Activated CD4-positive, alpha-beta T cell treated with anti-CD3 and anti-CD28 coated beads, Interleukin-2, amount 50 U/mL, for 1 hour (primary cell): ENCODE data around the gene NTM.
"Not testable (repeated sequence)": the region's sequence is repeated elsewhere in the genome, so short reads cannot be mapped to it uniquely, and the experiment has no call there.

Experiments used
- DNase-seq: peaks from one replicate; pipeline ENCODE4 v3.0.0-alpha.2; 2020

NTM gene

DNA sequence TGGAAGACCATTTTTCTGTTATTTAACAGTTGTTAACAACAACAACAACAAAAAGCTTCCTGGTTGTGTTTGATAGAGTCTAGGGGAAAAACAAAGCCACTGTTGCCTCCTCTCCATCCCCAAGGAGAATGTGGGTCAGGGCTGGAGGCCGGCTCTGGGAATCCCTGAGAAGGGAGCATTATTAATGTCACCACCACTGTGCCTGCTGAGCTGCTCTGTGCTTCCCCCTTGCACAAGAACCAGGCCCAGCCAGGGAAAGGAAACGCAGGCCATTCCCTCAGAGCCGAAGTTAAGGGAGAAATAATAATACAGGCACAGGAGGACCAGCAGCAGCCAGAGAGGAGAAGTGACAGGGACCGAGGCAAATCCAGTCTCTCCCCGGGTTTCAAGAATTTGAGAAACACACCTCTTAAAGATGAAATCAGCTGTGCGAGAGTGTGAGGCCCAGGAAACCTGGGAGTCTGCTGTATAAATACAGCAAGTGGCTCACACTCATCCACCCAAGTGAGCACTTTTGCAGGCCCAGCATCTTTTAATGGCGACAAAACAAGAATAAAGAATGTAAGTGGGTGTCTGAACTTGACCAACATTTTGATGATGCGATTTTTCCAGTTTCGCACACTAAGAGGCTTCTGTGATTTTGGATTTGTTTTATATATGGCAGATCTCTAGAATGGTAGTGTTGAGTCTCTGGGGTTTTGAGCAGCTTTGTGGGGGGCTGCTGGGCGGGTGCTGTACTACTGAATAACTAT, 539.2 kb downstream of the NTM start:
- DNase-seq, result no peak

DNA sequence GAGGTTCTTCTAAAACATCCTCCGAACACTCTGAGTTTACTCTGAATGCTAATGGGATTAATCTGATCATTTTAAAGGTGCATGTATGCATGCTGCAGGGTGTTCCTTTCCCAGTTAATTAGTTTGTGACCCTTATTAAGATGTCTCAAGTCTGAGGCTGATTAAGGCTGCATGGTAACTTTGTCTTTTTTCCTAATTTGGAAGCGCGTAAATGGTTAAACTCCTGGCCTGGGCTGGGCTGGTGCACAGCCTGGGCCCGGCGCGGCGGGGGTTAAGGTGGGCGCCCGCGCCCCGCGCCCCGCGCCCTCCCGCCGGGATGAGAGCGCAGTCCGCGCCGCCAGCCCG, 539.7 kb downstream of the NTM start:
- DNase-seq, result no peak

DNA sequence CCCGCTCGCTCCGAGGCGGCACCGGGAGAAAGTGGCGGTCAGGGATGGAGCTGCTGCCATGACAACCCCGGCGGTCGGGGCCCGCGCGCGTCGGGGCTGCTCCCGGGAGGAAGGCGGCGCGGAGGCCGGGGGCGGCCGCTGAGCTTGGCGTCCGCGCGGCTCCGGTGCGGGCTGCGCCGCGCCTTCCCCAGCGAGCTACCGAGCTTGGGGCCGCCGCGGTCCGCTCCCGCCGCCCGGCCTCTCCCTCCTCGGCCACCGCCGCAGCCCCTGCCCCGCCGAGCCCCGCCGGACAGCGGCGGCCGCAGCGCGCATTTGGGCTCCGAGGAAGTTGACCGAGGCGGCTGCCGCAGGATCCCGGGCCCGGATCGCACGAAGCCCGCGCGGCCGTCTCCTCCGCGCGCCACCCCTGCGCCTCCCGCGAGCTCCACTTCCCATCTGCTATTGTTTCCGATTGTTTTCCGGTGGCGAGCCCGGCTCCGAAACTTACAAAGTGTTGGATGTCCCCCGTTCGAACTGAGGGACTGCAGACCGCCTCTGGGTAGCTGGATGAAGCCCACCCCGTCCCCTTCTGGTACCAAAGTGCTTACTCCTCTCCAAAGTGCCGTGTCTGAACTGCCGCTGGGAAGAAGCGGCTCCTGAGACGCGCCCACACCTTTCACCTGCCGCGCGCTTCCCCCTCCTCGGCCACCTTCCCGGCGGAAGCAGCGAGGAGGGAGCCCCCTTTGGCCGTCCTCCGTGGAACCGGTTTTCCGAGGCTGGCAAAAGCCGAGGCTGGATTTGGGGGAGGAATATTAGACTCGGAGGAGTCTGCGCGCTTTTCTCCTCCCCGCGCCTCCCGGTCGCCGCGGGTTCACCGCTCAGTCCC, 540.3 kb downstream of the NTM start:
- DNase-seq, result no peak

DNA sequence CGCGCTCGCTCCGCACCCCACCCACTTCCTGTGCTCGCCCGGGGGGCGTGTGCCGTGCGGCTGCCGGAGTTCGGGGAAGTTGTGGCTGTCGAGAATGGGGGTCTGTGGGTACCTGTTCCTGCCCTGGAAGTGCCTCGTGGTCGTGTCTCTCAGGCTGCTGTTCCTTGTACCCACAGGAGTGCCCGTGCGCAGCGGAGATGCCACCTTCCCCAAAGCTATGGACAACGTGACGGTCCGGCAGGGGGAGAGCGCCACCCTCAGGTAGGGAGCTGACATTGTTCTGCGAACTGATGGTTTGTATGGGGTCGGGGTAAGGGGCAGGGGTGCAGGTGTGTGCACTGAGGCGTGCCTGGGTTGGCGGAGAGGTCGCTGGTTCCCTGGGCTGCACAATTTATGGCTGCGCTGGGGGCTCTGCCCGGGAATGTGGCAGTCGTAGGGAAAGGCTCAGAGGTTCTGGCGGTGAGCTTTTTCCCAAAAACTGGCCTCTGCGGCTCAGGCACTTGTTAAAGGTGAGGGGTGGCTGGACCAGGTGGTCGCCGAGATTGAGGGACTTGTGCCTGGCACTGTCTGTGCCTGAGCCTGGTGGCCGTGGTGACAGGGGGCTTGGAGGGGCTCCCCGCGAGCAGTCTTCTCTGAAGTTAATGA, 541.1 kb downstream of the NTM start:
- DNase-seq, result not testable (repeated sequence)

DNA sequence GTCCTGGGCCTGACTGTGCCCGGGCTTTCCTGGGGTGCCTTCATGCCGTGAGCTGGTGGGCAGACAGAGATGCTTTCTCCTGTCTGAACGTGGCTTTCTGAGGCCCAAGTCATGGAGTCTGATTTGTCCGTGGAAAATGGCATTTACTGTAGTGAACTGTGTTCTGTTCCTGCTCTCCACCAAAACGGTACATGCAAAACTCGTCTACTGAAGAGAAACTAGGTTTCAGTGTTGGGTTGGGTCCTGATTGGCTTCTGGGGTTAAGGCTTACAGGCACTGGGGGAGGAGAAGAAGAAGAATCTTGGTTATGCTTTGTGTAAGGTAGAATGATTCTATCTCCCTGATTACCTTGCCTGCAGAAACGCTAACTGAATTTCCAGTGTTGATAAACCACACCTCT, 541.7 kb downstream of the NTM start:
- DNase-seq, result no peak

DNA sequence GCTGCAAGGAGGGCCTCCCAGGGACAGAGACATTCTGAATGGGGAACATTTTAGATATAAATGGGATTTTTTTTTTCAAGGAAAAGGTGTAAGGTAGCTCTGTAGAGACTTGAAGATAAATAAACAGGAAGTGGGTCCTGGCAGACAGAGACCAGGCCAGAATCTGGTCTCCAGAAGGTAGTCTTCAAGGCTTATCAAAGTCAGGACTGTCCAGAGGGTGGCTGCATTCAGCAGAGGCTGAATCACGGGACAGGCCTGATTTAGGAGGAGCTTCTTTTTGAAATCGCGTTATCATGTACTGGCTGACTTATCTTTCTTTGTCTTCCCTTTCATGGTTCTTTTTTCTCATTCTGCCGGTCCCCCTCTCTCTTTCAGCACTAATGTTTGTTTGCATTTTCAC, 542.9 kb downstream of the NTM start:
- DNase-seq, result no peak

DNA sequence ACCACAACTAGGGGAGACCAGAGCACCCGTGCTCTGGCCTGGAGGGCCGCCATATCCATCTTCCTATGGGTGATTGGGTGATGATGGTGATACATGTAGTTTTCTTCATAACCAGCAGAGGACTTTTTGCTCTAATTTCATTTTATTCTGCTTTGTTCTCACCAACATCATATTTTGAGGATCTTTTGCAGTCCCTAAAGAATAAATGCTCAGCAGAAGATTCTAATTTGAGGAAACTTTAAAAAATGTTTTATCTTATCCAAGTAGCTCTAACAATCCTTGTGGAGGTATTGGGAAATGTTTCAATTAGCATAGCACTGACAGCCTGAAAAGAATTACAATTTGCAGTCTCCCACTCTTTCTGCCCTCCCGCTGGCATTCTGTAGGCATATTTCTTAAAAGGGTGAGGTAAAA, 544.0 kb downstream of the NTM start:
- DNase-seq, result no peak

DNA sequence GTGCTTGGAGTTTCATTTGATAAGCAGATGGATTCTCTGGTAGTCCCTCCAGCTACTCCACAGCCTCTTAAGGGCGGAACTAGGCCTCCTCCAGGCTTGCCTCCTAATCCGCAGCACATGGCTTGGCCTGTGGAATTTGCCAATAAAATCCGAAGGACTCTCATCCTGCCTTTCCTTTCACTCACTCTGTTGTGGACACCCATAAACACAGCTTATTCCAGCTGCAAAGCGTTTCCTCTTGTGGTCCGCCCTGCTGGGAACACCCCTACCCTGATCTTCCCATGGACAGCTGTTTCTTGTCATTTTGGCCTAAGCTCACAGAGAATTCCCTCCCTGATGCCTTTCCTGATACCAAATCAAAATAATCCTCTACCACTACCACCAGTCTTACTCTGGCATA, 546.2 kb downstream of the NTM start:
- DNase-seq, result no peak

DNA sequence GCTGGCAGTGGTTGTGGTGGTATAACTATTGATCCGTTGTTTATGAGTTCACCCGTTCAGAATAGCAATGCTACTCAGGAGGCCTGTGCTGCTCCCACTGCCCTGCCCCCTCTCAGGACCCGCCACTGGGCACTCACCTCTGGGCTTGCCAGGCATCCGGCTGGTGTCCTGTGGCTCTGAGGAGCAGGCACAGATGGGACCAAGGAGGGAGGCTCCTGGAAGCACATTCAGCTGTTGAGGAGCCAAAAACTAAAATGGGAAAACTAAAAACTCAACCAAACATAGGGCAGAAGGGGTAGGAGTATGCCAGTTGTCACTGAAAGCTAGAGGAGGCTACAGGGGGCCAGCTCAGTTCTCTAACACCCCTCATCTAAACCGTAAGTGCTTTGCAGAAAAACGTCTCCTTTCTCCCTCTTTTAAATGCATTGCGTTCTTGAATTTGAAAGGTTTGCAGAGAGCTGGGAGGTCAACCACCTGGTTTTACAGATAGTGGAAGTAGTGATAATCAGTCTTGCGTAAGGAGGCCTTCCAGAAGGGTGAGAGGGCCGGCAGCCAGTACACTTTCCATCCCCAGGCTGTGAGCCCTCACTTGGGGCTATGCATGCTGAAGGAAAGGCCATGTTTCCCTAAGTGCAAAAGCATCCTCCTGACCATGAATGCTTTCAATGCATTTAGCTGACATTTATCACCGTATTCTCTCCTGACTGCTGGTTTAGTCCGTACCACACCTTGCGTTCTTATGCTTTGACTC, 547.4 kb downstream of the NTM start:
- no peak for DNase-seq

DNA sequence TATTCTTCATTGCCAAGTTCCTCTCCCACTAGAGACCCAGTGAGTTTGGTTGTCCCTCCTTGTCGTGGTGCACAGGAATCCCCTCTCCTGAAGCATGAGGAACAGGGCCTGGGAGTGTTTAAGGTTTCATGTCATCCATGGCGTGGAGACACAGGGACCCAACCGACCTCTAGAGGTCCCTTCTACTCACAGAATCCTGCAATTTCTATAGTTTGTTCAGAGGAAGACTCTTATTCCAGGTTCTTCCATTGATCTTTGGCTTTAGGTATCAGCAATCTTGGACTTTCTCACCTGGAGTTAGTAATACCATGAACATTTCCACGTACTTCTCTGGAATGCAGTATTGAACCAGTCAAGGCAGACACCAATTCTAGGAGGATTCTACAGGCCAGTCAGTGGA, 548.2 kb downstream of the NTM start:
- DNase-seq, result no peak

DNA sequence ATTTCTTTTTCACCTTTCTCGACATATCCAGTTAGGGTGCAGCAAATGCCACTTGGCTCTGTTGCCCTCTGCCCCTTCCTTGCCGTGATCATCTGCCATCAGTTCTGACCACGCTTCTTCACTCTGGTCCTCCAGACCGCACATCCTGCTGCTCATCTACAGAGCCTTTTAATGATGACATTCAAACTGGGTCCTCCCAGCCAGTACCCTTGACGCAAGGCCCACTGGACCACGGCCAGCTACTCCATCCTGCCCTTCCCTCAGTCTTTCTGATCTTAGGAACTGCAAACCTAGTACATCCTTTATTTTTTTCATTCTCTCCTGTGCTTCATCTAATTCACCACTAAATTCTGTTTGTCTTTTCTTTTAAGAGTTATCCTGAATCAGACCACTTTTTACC, 551.8 kb downstream of the NTM start:
- no peak for DNase-seq

DNA sequence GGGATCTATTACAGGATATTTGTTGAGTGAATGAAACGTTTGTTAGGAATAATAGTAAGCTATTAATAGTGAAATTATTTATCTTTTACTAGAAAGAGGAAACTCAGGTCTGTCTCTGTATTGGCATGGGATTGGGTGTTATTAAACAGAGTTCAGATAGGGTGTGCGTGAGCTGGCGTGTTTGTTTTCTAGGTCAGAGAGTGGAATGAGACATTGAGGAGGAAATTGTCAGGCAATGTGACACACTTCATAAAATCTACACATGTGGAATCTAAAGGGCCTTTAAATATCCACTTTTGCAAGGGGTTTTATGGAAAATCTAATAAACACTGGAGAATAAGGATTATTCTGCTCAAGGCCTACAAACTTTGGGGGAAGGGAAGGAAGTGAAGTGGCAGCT, 552.9 kb downstream of the NTM start:
- no peak for DNase-seq

DNA sequence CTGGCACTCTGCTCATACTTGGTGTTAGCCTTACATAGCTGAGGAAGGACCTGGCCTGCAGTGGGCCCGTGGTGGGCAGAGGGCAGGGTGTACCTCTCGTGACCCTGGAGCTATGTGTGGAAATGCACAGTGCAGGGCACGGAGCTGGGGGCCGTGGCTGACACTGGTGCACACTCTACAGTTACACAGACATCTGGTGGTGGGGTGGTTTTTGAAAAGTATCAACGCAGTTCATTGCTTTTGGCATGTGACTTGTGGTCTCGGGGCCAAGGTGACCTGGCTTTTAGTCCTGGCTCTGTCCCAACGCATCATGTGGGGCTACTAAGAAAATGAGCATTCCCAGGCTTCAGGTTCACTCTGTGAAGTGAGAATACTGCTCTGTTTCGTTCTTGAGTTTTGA, 553.6 kb downstream of the NTM start:
- DNase-seq, result no peak

DNA sequence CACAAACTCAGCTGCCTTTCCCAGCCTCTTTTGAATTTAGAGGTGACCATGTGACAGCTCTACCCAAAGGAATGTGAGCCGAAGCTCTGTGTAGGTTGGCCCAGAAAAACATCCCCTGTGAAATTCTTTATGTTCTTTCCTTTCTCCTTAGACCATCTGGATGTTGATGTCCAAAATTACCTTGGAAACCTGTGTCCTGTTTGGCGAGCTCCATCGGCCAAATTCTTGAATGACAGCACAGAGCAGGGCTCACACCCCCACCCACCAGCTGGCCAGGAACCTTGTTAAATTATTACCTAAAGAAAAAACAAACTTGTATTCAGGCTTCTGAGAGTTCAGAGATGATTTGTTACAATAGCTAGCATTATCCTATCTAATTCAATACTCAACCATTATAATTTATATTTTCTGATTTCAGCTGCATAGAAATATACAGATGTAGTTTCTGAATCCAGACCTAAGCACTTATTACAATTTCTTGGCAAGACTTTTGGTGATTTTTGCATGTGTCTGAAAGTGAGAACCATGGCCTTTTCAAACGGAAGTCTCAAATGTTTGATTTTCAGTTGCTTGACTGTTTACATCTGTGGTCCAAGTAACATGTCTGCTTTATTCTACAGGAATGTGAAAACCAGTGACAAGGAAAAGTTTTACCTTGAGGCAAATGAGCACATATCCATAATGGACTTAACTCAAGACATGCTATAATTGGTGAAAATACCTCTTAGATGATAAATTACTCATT, 554.2 kb downstream of the NTM start:
- DNase-seq, result no peak

DNA sequence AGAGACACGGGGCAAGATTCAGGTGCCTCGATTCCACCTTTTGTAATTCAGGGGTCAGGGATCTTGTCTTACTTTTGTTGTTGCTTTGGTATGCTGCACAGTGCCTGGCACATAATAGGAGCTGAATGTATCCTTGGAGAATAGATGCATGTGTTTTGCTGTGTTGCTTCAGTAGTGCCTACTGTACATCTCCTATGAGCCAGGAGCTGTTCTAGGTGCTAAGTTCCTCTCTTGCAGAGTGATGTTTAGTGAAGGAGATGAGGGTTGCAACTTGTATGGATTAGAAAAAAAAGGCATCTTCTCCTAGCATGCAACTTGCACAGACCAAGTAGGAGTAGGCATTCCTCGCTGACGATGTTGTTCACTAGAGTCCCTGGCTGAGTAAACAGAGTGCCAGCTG, 555.4 kb downstream of the NTM start:
- no peak for DNase-seq

DNA sequence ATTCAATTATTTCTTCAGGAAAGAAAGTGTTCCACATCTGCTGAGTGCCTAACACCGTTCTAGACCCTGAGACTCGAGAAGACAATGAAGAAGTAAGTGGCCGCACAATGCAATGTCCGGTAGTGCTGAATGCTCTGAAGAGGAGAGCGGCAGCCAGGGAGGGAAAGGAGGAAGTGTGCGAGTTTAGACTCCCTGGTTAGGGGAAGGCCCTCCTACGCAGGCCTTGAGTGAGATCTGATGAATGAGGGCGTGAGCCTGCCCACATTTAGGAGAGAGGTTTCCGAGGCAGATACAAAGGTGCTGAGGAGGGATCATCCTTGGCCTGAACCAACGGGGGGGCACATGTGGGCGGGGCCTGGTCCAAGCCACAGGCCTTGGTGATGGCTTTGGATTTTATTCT, 558.6 kb downstream of the NTM start:
- no peak for DNase-seq

DNA sequence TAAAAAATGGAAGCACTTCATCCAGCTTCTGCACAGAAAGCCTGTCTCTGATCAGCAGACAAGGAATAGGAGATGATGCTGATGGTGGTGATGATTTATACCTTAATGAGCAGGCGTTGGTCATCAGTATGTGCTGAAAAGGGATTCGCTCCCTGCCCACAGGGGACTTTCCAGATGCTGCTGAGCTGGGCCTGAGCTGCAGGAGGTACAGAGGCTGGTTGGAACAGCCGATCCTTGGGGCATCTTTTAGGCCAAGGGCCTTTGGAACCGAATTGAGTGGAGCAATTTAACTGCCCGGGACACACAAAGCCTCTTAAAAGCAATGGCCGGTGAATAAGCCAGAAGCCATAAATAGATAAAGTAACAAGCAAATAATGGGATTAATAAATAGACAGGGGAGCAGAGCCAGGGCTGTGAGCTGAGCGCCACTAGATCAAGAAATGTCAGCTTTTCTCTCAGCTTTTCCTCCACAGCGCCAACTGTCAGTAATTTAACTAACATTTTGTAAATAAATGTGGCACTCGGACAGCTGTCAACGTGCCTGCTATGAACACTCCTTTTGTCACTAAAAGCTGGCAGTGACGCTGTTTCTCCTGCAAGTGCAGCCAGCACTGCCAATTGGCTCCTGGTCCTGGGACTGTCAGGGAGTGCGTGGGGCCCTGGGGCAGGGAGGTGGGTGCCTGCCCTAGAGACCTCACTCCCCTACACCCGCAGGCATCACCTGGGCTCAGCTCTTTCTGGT, 562.3 kb downstream of the NTM start:
- DNase-seq, result no peak

DNA sequence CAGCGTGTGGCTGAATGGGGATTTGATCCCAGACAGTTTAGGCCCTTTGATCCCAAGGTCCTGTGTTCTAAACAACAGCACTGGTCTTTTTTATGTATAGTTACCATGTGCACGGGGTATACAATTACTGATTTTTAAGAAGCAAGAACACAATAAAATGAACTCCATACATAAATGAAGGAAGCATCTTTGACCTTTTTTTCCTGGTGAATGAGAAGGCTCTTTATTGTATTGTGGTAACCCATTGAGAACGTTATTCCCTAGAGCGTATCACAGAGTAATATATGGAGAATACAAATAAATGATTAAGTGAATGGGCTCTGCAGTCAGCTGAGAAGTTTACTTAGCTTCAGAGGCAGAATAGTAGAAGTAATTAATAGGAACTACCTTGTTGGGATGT, 563.6 kb downstream of the NTM start:
- DNase-seq, result no peak

DNA sequence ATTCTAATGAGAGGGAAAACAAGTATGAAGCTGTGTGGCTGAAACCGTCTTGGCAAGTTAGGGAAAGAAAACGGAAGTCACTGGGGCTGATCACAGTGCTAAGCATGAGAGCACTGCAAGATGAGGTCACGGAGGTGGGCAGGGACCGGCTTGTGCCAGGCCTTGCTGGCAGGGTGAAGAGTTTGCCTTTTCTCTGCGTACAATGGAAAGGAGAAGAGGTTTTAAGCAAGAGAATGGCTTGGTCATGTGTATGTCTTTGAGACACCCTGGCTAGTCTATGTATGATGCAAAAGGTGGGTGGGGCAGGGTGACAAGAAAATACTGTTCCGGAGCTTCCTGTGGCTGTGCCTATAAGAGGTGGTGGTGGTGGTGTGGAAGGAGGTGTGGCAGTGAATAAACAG, 567.9 kb downstream of the NTM start:
- no peak for DNase-seq

DNA sequence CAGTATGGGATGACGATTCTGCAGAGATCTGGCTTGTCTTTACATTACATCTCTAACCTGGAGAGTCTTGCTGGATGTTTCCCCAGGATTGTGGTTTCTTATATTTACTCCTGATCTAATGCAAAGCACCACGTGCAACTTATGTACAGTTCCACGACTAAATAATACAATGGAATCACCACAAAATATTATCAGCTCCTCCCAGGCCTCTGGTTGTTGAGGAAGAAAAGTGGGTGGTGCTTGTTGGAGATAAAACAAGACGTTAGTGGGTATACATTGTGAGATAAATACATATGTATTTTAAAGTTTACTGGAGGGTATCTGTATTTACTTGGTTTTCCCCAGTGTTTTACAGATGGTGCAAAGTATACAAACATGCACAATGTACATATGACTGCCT, 569.7 kb downstream of the NTM start:
- no peak for DNase-seq

DNA sequence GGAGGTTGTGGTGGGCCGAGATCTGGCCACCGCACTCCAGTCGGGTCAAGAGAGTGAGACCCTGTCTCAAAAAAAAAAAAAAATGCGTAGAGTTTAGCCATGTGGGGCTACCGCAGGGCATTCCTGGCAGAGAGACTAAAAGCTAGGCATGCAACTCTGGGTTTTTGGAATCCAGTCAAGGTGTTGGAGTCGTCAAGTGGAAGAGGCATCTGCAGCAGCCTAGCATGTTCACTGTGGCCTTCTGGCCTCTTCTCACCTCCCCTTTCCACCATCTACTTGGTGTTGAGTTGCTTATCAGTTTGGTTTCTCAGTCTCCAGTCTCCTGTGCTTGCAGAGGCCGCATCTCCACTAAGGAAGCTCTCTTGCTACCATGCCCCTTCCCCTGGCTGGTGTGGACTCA, 572.5 kb downstream of the NTM start:
- DNase-seq, result no peak

DNA sequence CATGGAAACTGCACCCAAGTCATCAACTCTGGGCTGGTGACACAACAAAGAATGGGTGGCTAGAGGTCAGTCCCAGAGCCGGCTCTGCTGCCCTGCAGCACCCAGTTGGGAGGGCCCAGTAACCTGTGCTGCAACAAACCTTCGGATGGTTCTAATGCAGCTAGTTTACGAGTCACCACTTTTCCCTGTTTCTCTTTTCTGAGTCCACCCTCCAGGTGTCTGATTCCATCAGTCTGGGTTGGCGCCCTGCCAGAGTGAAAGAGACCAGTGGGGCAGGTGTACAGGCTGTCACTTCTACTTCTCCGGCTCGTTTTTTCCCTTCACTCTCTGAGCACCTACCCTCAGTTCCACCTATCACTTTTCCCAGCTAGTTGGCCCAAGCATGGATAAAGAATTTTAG, 572.9 kb downstream of the NTM start:
- no peak for DNase-seq
